Keratinocyte (primary cell): ENCODE measurements around the gene GNL3L. TPM values are rescaled to one million over a fixed set of nuclear protein-coding genes. Genes with fewer than 3 reads are reported as not detected.
"Not testable (repeated sequence)": the region's sequence is repeated elsewhere in the genome, so short reads cannot be mapped to it uniquely, and the experiment has no call there.

ENCODE experiments used
- DNase-seq: peaks from one replicate; pipeline ENCODE4 v3.0.0-alpha.2; 2011; ENCODE audit warnings: low read depth, missing footprints, low spot score
- FAIRE-seq: peaks from 2 replicates; lab custom pipeline; 2011; peaks lifted over from hg19 to GRCh38; lab: Jason Lieb, UNC
- H2AFZ ChIP-seq: 2 replicates; pipeline ENCODE4 v1.6.0; 2012; ENCODE audit warnings: low read length, control low read depth, inconsistent platforms; ENCODE audit not compliant: control insufficient read depth
- H3K27ac ChIP-seq: 2 replicates; pipeline ENCODE4 v1.5.1; 2011; ENCODE audit warnings: low read length; ENCODE audit not compliant: control insufficient read depth, insufficient read depth
- H3K27me3 ChIP-seq: 3 replicates; pipeline ENCODE4 v1.6.0; 2011; ENCODE audit warnings: low read length; ENCODE audit not compliant: control insufficient read depth, insufficient read depth; ENCODE audit errors: extremely low read depth
- H3K36me3 ChIP-seq, 2 experiments: 2 replicates in 1 of 2; 3 replicates in 1 of 2; pipeline ENCODE4 v1.5.1; 2011; ENCODE audit warnings: low read length in 2 of 2, mild to moderate bottlenecking in 1 of 2; ENCODE audit not compliant: control insufficient read depth in 2 of 2, insufficient read depth in 2 of 2; ENCODE audit errors: extremely low read depth in 1 of 2
- H3K4me1 ChIP-seq: 3 replicates; pipeline ENCODE4 v1.5.1; 2011; ENCODE audit warnings: low read length; ENCODE audit not compliant: control insufficient read depth, insufficient read depth; ENCODE audit errors: extremely low read depth
- H3K4me2 ChIP-seq: 3 replicates; pipeline ENCODE4 v1.6.0; 2011; ENCODE audit warnings: low read depth, low read length; ENCODE audit not compliant: control insufficient read depth, insufficient read depth; ENCODE audit errors: extremely low read depth
- H3K4me3 ChIP-seq, 3 experiments: fragments of 200-600 bp in 1 of 3; sonication (generic) in 1 of 3; 2 replicates in 2 of 3; 3 replicates in 1 of 3; pipeline ENCODE4 v1.5.1; 2011 to 2016; ENCODE audit warnings: low read length in 3 of 3, mild to moderate bottlenecking in 3 of 3, control low read depth in 2 of 3, inconsistent platforms in 1 of 3, low read depth in 1 of 3, mixed read lengths in 1 of 3, mixed run types in 1 of 3, moderate library complexity in 1 of 3; ENCODE audit not compliant: control insufficient read depth in 2 of 3, insufficient read depth in 2 of 3; ENCODE audit errors: extremely low read depth in 1 of 3
- H3K79me2 ChIP-seq: 2 replicates; pipeline ENCODE4 v1.6.0; 2012; ENCODE audit warnings: low read length; ENCODE audit not compliant: control insufficient read depth, insufficient read depth
- H3K9ac ChIP-seq: 3 replicates; pipeline ENCODE4 v1.6.0; 2011; ENCODE audit warnings: low read length; ENCODE audit not compliant: control insufficient read depth, insufficient read depth; ENCODE audit errors: extremely low read depth
- H3K9me1 ChIP-seq: 3 replicates; pipeline ENCODE4 v1.6.0; 2011; ENCODE audit warnings: low read length; ENCODE audit not compliant: control insufficient read depth, insufficient read depth; ENCODE audit errors: extremely low read depth
- H3K9me3 ChIP-seq: 2 replicates; pipeline ENCODE4 v1.5.1; 2012; ENCODE audit warnings: low read depth, low read length; ENCODE audit not compliant: control insufficient read depth
- H4K20me1 ChIP-seq: 3 replicates; pipeline ENCODE4 v1.6.0; 2011; ENCODE audit warnings: low read length; ENCODE audit not compliant: control insufficient read depth, insufficient read depth; ENCODE audit errors: extremely low read depth
- EZH2 ChIP-seq: IDR thresholded peaks from one replicate; pipeline ENCODE4 v1.6.1; 2012; ENCODE audit warnings: inconsistent platforms, mild to moderate bottlenecking, low read length, moderate library complexity
- dilution Hi-C: fragments of 300-500 bp; cut with MboI; formaldehyde crosslinking; loops from one replicate; pipeline ENCODE4 v1.7.0; 2020; ENCODE audit warnings: low sequenced_read_pairs; ENCODE audit not compliant: extremely low pct_ligation_motif_present
- polyA plus RNA-seq, 5 experiments: library from polyadenylated mRNA; depleted of rRNA in 3 of 5; stranded (reverse) in 3 of 5; stranded (forward) in 1 of 5; unstranded in 1 of 5; fragments of >200 nt; gene quantifications; 1 replicate in 1 of 5; 2 replicates in 3 of 5; 3 replicates in 1 of 5; pipeline versions ENCODE4 v1.2.1 to v1.2.3, GENCODE V29; 2011 to 2012; ENCODE audit warnings: missing spikeins in 2 of 5, low read depth in 1 of 5, low replicate concordance in 1 of 5
- TF ChIP-seq, protein P1 (sequence below), 3 experiments: IDR thresholded peaks in 1 of 3; conservative IDR thresholded peaks in 1 of 3; optimal IDR thresholded peaks in 1 of 3; 2 replicates in 2 of 3; 3 replicates in 1 of 3; pipeline versions ENCODE3 to v1.5.1; 2011; ENCODE audit warnings: low read length in 3 of 3, mild to moderate bottlenecking in 3 of 3, moderate library complexity in 2 of 3, control low read depth in 1 of 3, inconsistent platforms in 1 of 3; ENCODE audit not compliant: insufficient read depth in 2 of 3; ENCODE audit errors: extremely low read depth in 1 of 3

Gene GNL3L
- polyA plus RNA-seq, 1 donor (not counting 4 experiments of a cell fraction or from before 2014, with no cell fraction given): 15.7 TPM

GRCh38 chrX:54540289-54540688, 10.3 kb downstream of the GNL3L start:
- Histone ChIP-seq H3K9ac (no peak overlapping the region), H4K20me1 (no peaks in the 10 kb centered on the region), H3K4me2 (no peak overlapping the region), H3K4me3 (no peak overlapping the region), H3K9me3 (no peaks in the 10 kb centered on the region), H3K27me3 (no peaks in the 10 kb centered on the region), H3K4me1 (no peaks in the 10 kb centered on the region), H2AFZ (no peak overlapping the region), H3K27ac (no peak overlapping the region), H3K9me1 (no peaks in the 10 kb centered on the region), H3K79me2 (peaks cover 6% of the 10 kb centered on the region), H3K36me3 (peaks cover 10 to 17% of the 10 kb centered on the region in 2 experiments)
- no peak for FAIRE-seq
- TF ChIP-seq EZH2: no peak
- TF ChIP-seq, protein P1, sequence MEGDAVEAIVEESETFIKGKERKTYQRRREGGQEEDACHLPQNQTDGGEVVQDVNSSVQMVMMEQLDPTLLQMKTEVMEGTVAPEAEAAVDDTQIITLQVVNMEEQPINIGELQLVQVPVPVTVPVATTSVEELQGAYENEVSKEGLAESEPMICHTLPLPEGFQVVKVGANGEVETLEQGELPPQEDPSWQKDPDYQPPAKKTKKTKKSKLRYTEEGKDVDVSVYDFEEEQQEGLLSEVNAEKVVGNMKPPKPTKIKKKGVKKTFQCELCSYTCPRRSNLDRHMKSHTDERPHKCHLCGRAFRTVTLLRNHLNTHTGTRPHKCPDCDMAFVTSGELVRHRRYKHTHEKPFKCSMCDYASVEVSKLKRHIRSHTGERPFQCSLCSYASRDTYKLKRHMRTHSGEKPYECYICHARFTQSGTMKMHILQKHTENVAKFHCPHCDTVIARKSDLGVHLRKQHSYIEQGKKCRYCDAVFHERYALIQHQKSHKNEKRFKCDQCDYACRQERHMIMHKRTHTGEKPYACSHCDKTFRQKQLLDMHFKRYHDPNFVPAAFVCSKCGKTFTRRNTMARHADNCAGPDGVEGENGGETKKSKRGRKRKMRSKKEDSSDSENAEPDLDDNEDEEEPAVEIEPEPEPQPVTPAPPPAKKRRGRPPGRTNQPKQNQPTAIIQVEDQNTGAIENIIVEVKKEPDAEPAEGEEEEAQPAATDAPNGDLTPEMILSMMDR (optimal IDR thresholded peaks at IDR 0.05 in 1 of 3, IDR thresholded peaks at IDR 0.05 in 1 of 3, conservative IDR thresholded peaks at IDR 0.05 in 1 of 3; ENCODE audit: extremely low read depth in 1 of 3, insufficient read depth in 2 of 3, low read length in 3 of 3): peak in 1 of 3 experiments; percentile 1
- dilution Hi-C loops: no loop called here
- DNase-seq: no peak

- H3K36me3 ChIP-seq: peaks cover 10 to 17% of the 10 kb centered on the region in 2 experiments
- H3K4me2 ChIP-seq, dilution Hi-C loops, H3K9ac ChIP-seq, H3K4me3 ChIP-seq, FAIRE-seq, H3K27ac ChIP-seq, H3K27me3 ChIP-seq, H3K9me1 ChIP-seq, H3K9me3 ChIP-seq, H4K20me1 ChIP-seq, H3K79me2 ChIP-seq, H2AFZ ChIP-seq, DNase-seq, H3K4me1 ChIP-seq: not testable (repeated sequence)
These were observed 12.2 kb downstream of the GNL3L start for GRCh38 chrX:54542239-54542638.

- DNase-seq (no peak), FAIRE-seq (no peak)
- no peak overlapping the region for H2AFZ ChIP-seq
- H3K27ac ChIP-seq: no peak overlapping the region
- TF ChIP-seq, protein P1 (optimal IDR thresholded peaks at IDR 0.05 in 1 of 3, IDR thresholded peaks at IDR 0.05 in 1 of 3, conservative IDR thresholded peaks at IDR 0.05 in 1 of 3; ENCODE audit: extremely low read depth in 1 of 3, insufficient read depth in 2 of 3, low read length in 3 of 3): no peak
- no peak for TF ChIP-seq EZH2
- no peaks in the 10 kb centered on the region for H3K27me3 ChIP-seq
- H3K79me2 ChIP-seq: no peaks in the 10 kb centered on the region
- no peak overlapping the region for H3K4me2 ChIP-seq
- dilution Hi-C loops: no loop called here
- H3K4me3 ChIP-seq: no peak overlapping the region
- no peaks in the 10 kb centered on the region for H4K20me1 ChIP-seq
- no peaks in the 10 kb centered on the region for H3K9me1 ChIP-seq
- H3K9ac ChIP-seq: no peak overlapping the region
- H3K36me3 ChIP-seq: peaks cover 8 to 21% of the 10 kb centered on the region in 2 experiments
- H3K9me3 ChIP-seq: no peaks in the 10 kb centered on the region
- H3K4me1 ChIP-seq: no peaks in the 10 kb centered on the region
These were observed 20.8 kb downstream of the GNL3L start for GRCh38 chrX:54550821-54551220.
